Fibroblast of the aortic adventitia (primary cell): ENCODE data around the gene SCFD2. TPM values are rescaled to one million over a fixed set of nuclear protein-coding genes. Genes with fewer than 3 reads are reported as not detected.

Experiments used
- DNase-seq: peaks from one replicate; pipeline ENCODE4 v3.0.0-alpha.2; 2010; ENCODE audit warnings: low read depth
- H3K4me3 ChIP-seq: 2 replicates; pipeline ENCODE4 v1.5.1; 2011; ENCODE audit warnings: low read depth, mild to moderate bottlenecking, control low read depth, low read length, moderate library complexity
- CTCF ChIP-seq: IDR thresholded peaks from 2 replicates; pipeline ENCODE4 v1.5.1; 2011; ENCODE audit warnings: mild to moderate bottlenecking, low read length, control low read depth, inconsistent platforms; ENCODE audit not compliant: insufficient read depth
- total RNA-seq: library from RNA; depleted of rRNA; stranded (reverse); fragments of >200 nt; gene quantifications from 2 replicates; pipeline ENCODE4 v1.2.3, GENCODE V29; 2012; ENCODE audit warnings: low replicate concordance

The SCFD2 gene
- total RNA-seq, 1 donor: 69.2 TPM

GRCh38 chr4:52968241-52968640 lies 397.6 kb downstream of the SCFD2 start:
- no peak overlapping the region for H3K4me3 ChIP-seq
- TF ChIP-seq CTCF: no peak
- DNase-seq: no peak

GRCh38 chr4:52966781-52967180 lies 399.1 kb downstream of the SCFD2 start:
- no peak for DNase-seq
- TF ChIP-seq CTCF: no peak

GRCh38 chr4:52966172-52966571 lies 399.7 kb downstream of the SCFD2 start:
- no peak overlapping the region for H3K4me3 ChIP-seq
- no peak for DNase-seq
- no peak for TF ChIP-seq CTCF

More at GRCh38 chr4:52966781-52967180, 399.1 kb downstream of the SCFD2 start:
- no peak overlapping the region for H3K4me3 ChIP-seq

GRCh38 chr4:52964561-52965101 lies 401.2 kb downstream of the SCFD2 start:
- H3K4me3 ChIP-seq: no peak overlapping the region
- DNase-seq: no peak
- TF ChIP-seq CTCF: no peak

GRCh38 chr4:52964011-52964410 lies 401.9 kb downstream of the SCFD2 start:
- no peak for DNase-seq
- no peak overlapping the region for H3K4me3 ChIP-seq
- no peak for TF ChIP-seq CTCF

GRCh38 chr4:52962721-52963120 lies 403.1 kb downstream of the SCFD2 start:
- H3K4me3 ChIP-seq: no peak overlapping the region
- no peak for TF ChIP-seq CTCF
- DNase-seq: no peak
